Stimulated activated CD8-positive, alpha-beta memory T cell treated with anti-CD3 and anti-CD28 coated beads, Interleukin-15, amount 100 ng/mL, for 48 hours (primary cell): ENCODE data around the gene PTPN22.
"Not testable (repeated sequence)": the region's sequence is repeated elsewhere in the genome, so short reads cannot be mapped to it uniquely, and the experiment has no call there.

Experiments used
- DNase-seq, 2 donors: peaks; one replicate each; pipeline ENCODE4 v3.0.0-alpha.2; 2020; ENCODE audit warnings: low read depth in 2 of 2

Gene PTPN22

GRCh38 chr1:113852694-113853093, 18.8 kb downstream of the PTPN22 start:
- not testable (repeated sequence) for DNase-seq

DNA sequence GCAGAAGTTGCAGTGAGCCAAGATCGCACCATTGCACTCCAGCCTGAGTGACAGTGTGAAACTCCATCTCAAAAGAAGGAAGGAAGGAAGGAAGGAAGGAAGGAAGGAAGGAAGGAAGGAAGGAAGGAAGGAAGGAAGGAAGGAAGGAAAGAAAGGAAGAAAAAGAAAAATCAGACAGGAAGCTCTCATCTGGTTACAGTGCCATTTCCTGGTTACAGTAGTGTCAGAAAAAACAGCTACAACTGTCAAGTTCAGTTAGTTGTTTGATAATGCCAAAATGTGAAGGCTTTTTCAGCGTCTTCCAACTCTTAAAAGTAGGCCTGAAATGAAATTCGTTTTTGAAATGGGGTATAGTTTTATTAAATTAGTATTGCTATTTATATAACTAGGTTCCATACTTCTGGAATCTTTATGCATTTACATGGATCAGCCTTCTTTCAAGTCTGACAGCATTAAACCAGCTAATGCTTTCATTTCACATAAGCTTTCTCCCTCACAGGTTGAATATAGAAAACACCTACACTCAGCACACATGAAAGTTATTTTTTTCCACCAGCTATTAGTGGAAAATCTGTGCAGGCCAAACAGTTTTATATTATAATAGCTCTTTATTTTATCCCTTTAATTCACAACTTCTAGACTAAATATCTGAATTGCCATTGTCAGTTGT, 21.2 kb downstream of the PTPN22 start:
- DNase-seq: no peak

GRCh38 chr1:113849072-113849471, 22.4 kb downstream of the PTPN22 start:
- DNase-seq: no peak

- no peak for DNase-seq
These were observed 25.0 kb downstream of the PTPN22 start for GRCh38 chr1:113846391-113847035.

DNA sequence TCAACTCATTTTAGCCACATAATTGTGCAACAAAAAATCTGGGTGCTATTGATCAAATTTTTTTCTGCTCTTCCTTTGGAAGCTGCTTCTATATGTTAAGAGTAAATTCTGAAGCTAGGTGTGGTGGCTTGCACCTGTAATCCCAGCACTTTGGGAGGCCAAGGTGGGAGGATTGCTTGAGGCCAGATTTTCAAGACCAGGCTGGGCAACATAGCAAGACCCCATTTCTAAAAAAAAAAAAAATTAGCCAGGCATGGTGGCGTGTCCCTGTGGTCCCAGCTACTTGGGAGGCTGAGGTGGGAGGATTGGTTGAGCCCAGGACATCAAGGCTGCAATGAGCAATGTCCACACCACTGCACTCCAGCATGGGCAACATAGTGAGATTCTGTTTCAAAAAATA, 35.0 kb downstream of the PTPN22 start:
- DNase-seq: no peak

- DNase-seq: no peak
These were observed 35.7 kb downstream of the PTPN22 start for GRCh38 chr1:113835686-113836290.

DNA sequence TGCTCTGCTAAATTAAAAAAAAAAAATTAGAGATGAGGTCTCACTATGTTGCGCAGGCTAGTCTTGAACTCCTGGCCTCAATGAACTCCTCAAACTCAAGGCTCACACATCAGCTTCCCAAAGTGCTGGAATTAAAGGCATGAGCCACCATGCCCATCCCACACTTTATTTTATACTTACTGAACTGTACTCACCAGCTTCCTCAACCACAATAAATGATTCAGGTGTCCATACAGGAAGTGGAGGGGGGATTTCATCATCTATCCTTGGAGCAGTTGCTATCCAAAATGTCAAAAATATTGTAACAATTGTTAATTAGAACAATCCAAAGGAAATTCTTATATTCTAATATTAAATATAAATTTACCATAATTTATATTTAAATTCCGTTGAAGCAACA, 36.8 kb downstream of the PTPN22 start:
- DNase-seq: no peak

DNA sequence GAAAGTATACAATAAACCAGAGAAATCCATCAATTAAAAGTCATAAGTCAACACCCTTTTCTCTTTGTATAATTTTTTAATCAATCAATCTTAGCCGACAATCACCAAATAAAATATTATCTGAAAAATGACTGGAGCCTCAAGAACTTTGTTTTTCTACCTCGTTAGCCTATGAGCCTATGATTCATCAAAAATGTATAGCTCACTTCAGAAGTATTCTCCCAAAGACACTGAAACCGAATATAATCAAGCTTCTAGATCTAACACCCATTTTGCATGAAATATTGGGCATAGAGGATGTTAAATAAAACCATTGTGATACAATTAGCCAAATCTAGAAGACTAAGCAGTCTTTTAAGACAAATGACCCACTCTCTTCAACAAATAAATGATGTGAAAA, 41.5 kb downstream of the PTPN22 start:
- no peak for DNase-seq

DNA sequence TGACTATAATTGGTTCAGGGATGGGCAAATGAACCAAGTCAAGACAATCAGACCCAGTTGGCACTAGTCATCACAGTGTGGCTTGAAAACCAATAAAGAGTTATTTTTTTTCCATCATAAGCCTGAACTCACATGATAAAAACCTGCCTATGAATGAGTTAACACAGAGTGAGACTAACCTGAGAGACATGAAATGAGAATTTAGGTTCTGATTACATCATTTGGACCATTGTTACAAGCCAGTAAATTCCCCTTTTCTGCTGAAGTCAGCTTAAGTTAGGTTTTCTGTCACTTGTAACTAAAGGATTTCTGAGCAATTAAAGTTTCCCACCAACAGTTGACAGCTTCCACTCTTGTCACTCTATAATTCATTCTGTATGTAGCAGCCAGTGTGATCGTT, 49.6 kb downstream of the PTPN22 start:
- no peak for DNase-seq

DNA sequence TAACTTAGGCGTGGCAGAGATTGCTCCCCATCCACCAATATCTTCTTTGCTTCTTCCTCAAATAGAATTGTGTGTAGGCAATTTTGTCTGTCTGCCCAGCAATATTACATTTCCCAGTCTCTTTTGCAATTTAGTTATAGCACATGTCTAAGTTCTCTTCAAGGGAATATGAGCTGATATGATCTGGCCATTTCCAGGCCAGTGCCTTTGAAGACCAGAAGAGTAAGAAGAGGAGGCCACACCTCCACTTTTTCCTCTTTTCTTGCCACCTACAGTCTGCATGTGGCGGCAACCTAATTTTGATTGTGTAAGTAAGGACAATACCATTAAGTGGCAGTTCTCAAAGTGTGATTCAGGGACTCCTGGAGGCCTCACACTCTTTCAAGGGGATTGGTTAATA, 52.9 kb downstream of the PTPN22 start:
- no peak for DNase-seq

GRCh38 chr1:113813218-113813617, 58.3 kb downstream of the PTPN22 start:
- DNase-seq: no peak

DNA sequence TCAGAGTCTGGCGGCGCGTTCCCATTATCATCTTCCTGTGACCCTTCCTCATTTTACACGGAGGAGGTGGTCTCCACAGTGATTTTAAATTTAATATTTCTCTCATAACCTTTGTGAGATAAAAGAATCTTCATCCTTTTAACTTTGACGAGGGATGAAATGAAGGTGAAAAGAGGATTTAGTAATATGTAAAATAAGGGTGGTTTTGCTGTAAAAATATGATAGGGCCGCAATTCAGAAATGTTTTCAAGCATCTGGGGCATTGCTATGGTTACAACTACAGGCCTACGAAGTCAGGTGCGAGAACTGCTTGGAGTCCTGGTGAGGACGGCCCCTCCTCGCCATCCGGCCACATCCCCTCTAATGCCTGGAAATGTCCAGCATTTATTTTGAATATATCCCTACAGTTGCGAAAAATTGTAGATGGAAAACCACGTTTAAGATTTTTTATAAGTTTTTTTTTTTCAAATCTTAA, 58.8 kb downstream of the PTPN22 start:
- no peak for DNase-seq

- DNase-seq: peak; percentile 98
These were observed 59.4 kb downstream of the PTPN22 start, which contains the start of gene RSBN1 for GRCh38 chr1:113811888-113812660. Gene RSBN1, minus strand, starts transcription at chr1:113812476. Its CDS starts 64 bp downstream, at chr1:113812412.

GRCh38 chr1:113811156-113811887, 60.2 kb downstream of the PTPN22 start:
- no peak for DNase-seq

GRCh38 chr1:113809670-113810602, 61.6 kb downstream of the PTPN22 start:
- no peak for DNase-seq

DNA sequence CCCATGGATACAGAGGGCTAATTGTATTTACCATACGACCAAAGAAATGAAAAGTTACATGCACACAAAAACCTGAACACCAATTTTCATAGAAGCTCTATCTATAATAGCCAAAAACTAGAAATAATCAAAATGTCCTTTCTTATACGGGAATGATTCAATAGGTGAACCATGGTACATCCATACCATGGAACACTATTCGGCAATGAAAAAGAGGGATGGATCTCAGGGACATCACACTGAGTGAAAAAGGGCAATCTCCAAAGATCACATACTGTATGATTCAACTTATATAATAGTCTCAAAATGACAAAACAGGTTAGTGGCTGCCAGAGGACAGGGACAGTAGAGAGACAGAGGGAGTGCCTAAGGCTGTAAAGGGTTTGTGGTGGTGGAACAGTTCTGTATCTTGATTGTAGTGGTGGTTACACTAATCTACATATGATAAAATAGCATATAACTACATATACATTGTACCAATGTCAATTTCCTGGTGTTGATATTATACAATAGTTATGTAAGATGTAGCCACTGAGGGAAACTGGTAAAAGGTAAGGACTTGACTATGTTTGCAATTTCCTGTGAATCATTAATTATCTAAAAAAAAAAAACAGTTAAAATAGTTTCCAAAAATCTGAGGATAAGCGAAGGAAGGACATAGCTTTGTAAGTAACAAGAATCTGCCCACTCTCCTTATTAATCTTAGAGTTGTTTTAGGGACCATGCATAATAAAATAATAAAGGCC, 62.9 kb downstream of the PTPN22 start:
- no peak for DNase-seq

- no peak for DNase-seq
These were observed 65.9 kb downstream of the PTPN22 start for GRCh38 chr1:113805639-113806038.

GRCh38 chr1:113805256-113805531, 66.3 kb downstream of the PTPN22 start:
- DNase-seq: no peak

- DNase-seq: no peak
These were observed 66.9 kb downstream of the PTPN22 start for GRCh38 chr1:113804421-113805255.
